WTC11 (cell line): Measurements from ENCODE around the gene IQSEC1. TPM values are rescaled to one million over a fixed set of nuclear protein-coding genes. Genes with fewer than 3 reads are reported as not detected.

Experiments used
- ATAC-seq: fragments of 200-7000 bp; cut with Tn5 transposase; 2 replicates; pipeline ENCODE4 v1.10.0; 2021; ENCODE audit warnings: mild to moderate bottlenecking, moderate library complexity
- CTCF ChIA-PET: fragments of 300-600 bp; sonication (Branson Sonifier 250); formaldehyde crosslinking; loops from one replicate; lab custom pipeline; 2021; ENCODE audit warnings: antibody characterized with exemption; lab: Charles Lee
- POLR2A ChIA-PET: fragments of 350-600 bp; sonication (Branson Sonifier 250); formaldehyde crosslinking; loops from one replicate; lab custom pipeline; 2021; ENCODE audit warnings: antibody characterized with exemption; lab: Charles Lee
- DNase-seq: peaks from one replicate; pipeline ENCODE4 v3.0.0; 2021; ENCODE audit warnings: low spot score
- H3K27ac Mint-ChIP-seq: 2 replicates; pipeline ENCODE4 v1.8.0; 2021; ENCODE audit warnings: mixed read lengths
- H3K27me3 Mint-ChIP-seq: 2 replicates; pipeline ENCODE4 v1.8.0; 2021; ENCODE audit warnings: low read depth, mild to moderate bottlenecking, moderate library complexity, mixed read lengths
- H3K36me3 Mint-ChIP-seq: 2 replicates; pipeline ENCODE4 v1.8.0; 2021; ENCODE audit warnings: mixed read lengths
- H3K4me1 Mint-ChIP-seq: 2 replicates; pipeline ENCODE4 v1.8.0; 2022; ENCODE audit warnings: mixed read lengths
- H3K4me3 Mint-ChIP-seq: 2 replicates; pipeline ENCODE4 v1.8.0; 2021; ENCODE audit warnings: mild to moderate bottlenecking, moderate library complexity, mixed read lengths
- H3K9me3 Mint-ChIP-seq: 2 replicates; pipeline ENCODE4 v1.8.0; 2021; ENCODE audit warnings: mixed read lengths
- ATF6 ChIP-seq: sonication (generic); formaldehyde crosslinking; IDR thresholded peaks from 2 replicates; pipeline ENCODE4 v1.8.1; 2023; ENCODE audit warnings: mild to moderate bottlenecking, missing genetic modification reagents
- CBFB ChIP-seq: sonication (generic); formaldehyde crosslinking; IDR thresholded peaks from 2 replicates; pipeline ENCODE4 v1.8.1; 2022; ENCODE audit warnings: mild to moderate bottlenecking, low read depth, missing genetic modification reagents
- E2F5 ChIP-seq: sonication (generic); formaldehyde crosslinking; IDR thresholded peaks from 2 replicates; pipeline ENCODE4 v1.8.1; 2022; ENCODE audit warnings: mild to moderate bottlenecking, moderate library complexity, missing genetic modification reagents
- ELF4 ChIP-seq: sonication (generic); formaldehyde crosslinking; IDR thresholded peaks from 2 replicates; pipeline ENCODE4 v1.8.1; 2022; ENCODE audit warnings: low read depth, mild to moderate bottlenecking, moderate library complexity, missing genetic modification reagents
- FOXJ3 ChIP-seq: sonication (generic); formaldehyde crosslinking; IDR thresholded peaks from 2 replicates; pipeline ENCODE4 v1.9.0; 2021; ENCODE audit warnings: missing genetic modification reagents, mild to moderate bottlenecking, borderline replicate concordance
- FOXK1 ChIP-seq: sonication (generic); formaldehyde crosslinking; IDR thresholded peaks from 2 replicates; pipeline ENCODE4 v1.8.0; 2022; ENCODE audit warnings: mild to moderate bottlenecking, moderate library complexity, missing genetic modification reagents
- GABPB1 ChIP-seq: sonication (generic); formaldehyde crosslinking; IDR thresholded peaks from 2 replicates; pipeline ENCODE4 v1.8.1; 2023; ENCODE audit warnings: mild to moderate bottlenecking, missing genetic modification reagents
- HMGA2 ChIP-seq: fragments of 250-450 bp; sonication (Bioruptor Pico); IDR thresholded peaks from 2 replicates; pipeline ENCODE4 v1.4.0; 2021; ENCODE audit warnings: mild to moderate bottlenecking, moderate library complexity
- HMGXB4 ChIP-seq: sonication (generic); formaldehyde crosslinking; IDR thresholded peaks from 2 replicates; pipeline ENCODE4 v1.8.1; 2023; ENCODE audit warnings: mild to moderate bottlenecking, moderate library complexity, missing genetic modification reagents
- JUN ChIP-seq: sonication (generic); formaldehyde crosslinking; IDR thresholded peaks from 2 replicates; pipeline ENCODE4 v1.8.0; 2023; ENCODE audit warnings: mild to moderate bottlenecking, missing genetic modification reagents
- MAX ChIP-seq: sonication (generic); formaldehyde crosslinking; IDR thresholded peaks from 2 replicates; pipeline ENCODE4 v1.8.0; 2022; ENCODE audit warnings: mild to moderate bottlenecking, missing genetic modification reagents
- MYBL2 ChIP-seq: sonication (generic); formaldehyde crosslinking; IDR thresholded peaks from 2 replicates; pipeline ENCODE4 v1.8.1; 2023; ENCODE audit warnings: mild to moderate bottlenecking, moderate library complexity, missing genetic modification reagents
- NFATC4 ChIP-seq: fragments of 250-450 bp; sonication (Bioruptor Pico); IDR thresholded peaks from 2 replicates; pipeline ENCODE4 v1.9.0; 2021; ENCODE audit warnings: mild to moderate bottlenecking
- NR1H2 ChIP-seq: sonication (generic); formaldehyde crosslinking; IDR thresholded peaks from 2 replicates; pipeline ENCODE4 v1.9.0; 2021; ENCODE audit warnings: mild to moderate bottlenecking, moderate library complexity, missing genetic modification reagents
- SMAD3 ChIP-seq: sonication (generic); formaldehyde crosslinking; IDR thresholded peaks from 2 replicates; pipeline ENCODE4 v1.8.0; 2022; ENCODE audit warnings: missing genetic modification reagents, mild to moderate bottlenecking, borderline replicate concordance
- USF2 ChIP-seq: sonication (generic); formaldehyde crosslinking; IDR thresholded peaks from 2 replicates; pipeline ENCODE4 v1.8.1; 2023; ENCODE audit warnings: mild to moderate bottlenecking, missing genetic modification reagents, moderate library complexity
- ZNF121 ChIP-seq: sonication (generic); formaldehyde crosslinking; IDR thresholded peaks from 2 replicates; pipeline ENCODE4 v1.8.0; 2023; ENCODE audit warnings: missing genetic modification reagents
- ZNF423 ChIP-seq: fragments of 250-450 bp; sonication (Bioruptor Pico); IDR thresholded peaks from 2 replicates; pipeline ENCODE4 v2.1.2; 2022; ENCODE audit warnings: mild to moderate bottlenecking, moderate library complexity
- total RNA-seq: library from RNA; stranded (reverse); gene quantifications from 3 replicates; pipeline ENCODE4 v1.2.3, GENCODE V29; 2021

Gene IQSEC1
- total RNA-seq, 1 experiment from 2014 or later = 35.0 TPM

- H3K27me3 Mint-ChIP-seq = peaks cover 2% of the 10 kb centered on the region; the same call in 1 of the 2 replicates
- no peaks in the 10 kb centered on the region for H3K9me3 Mint-ChIP-seq
- H3K4me1 Mint-ChIP-seq = peaks cover 9% of the 10 kb centered on the region
- CTCF ChIA-PET = no interaction called here
- no peak overlapping the region for H3K27ac Mint-ChIP-seq
- ATAC-seq = no peak
- H3K36me3 Mint-ChIP-seq = no peaks in the 10 kb centered on the region
- no peak overlapping the region for H3K4me3 Mint-ChIP-seq
- TF ChIP-seq HMGXB4 (CRISPR knock-in tag) = no peak
- TF ChIP-seq GABPB1 = no peak
- no peak for TF ChIP-seq MAX (CRISPR knock-in tag)
- no peak for TF ChIP-seq CBFB (CRISPR knock-in tag)
- TF ChIP-seq NR1H2 (CRISPR knock-in tag) = no peak
- no peak for TF ChIP-seq USF2
- TF ChIP-seq JUN (CRISPR knock-in tag) = no peak
- TF ChIP-seq E2F5 = no peak
- TF ChIP-seq ZNF121 (CRISPR knock-in tag) = no peak
- TF ChIP-seq MYBL2 = no peak
- TF ChIP-seq HMGA2 = no peak
- no peak for TF ChIP-seq SMAD3 (CRISPR knock-in tag)
- TF ChIP-seq ELF4 (CRISPR knock-in tag) = no peak
- no peak for TF ChIP-seq FOXK1 (CRISPR knock-in tag)
- TF ChIP-seq ZNF423 (CRISPR knock-in tag) = no peak
- no peak for TF ChIP-seq FOXJ3 (CRISPR knock-in tag)
- no peak for TF ChIP-seq ATF6 (CRISPR knock-in tag)
- TF ChIP-seq NFATC4 (CRISPR knock-in tag) = no peak
- POLR2A ChIA-PET = no interaction called here
- no peak for DNase-seq
Observed at GRCh38 chr3:13037458-13038117, 35.6 kb downstream of the IQSEC1 start.

- peaks cover 2% of the 10 kb centered on the region; the same call in 1 of the 2 replicates for H3K27me3 Mint-ChIP-seq
- DNase-seq (no peak), ATAC-seq (no peak)
- ChIA-PET CTCF (interaction anchor here (1.4 to 1.6 kb wide), 3 partner anchors 12 to 40 kb away, joined by 3 to 4 read pairs (median 4); no protein-coding TSS in a partner anchor), POLR2A (no interaction called here)
- no peak overlapping the region for H3K4me3 Mint-ChIP-seq
- H3K27ac Mint-ChIP-seq = no peak overlapping the region
- peaks cover 8% of the 10 kb centered on the region for H3K4me1 Mint-ChIP-seq
- H3K9me3 Mint-ChIP-seq = no peaks in the 10 kb centered on the region
- TF ChIP-seq MAX (CRISPR knock-in tag) = no peak
- TF ChIP-seq HMGA2 = no peak
- TF ChIP-seq ELF4 (CRISPR knock-in tag) = no peak
- H3K36me3 Mint-ChIP-seq = no peaks in the 10 kb centered on the region
Observed at GRCh38 chr3:13034861-13035260, 38.4 kb downstream of the IQSEC1 start.
